Lower leg skin (tissue), 4 donors: ENCODE results near the gene ERC2. TPM values are rescaled to one million over a fixed set of nuclear protein-coding genes. Genes with fewer than 3 reads are reported as not detected.

Experiments used
- DNase-seq, 2 donors: peaks; one replicate each; pipeline ENCODE4 v3.0.0-alpha.2; 2019; ENCODE audit warnings: low spot score in 2 of 2
- H3K4me3 ChIP-seq: fragments of 200-600 bp; sonication (generic); 2 replicates; pipeline ENCODE4 v1.5.1; 2017; ENCODE audit warnings: mild to moderate bottlenecking, low read depth; ENCODE audit not compliant: poor library complexity, severe bottlenecking
- CTCF ChIP-seq, 3 donors: fragments of 450-650 bp; IDR thresholded peaks; one replicate each; pipeline ENCODE4 v1.5.1; 2016; ENCODE audit warnings: antibody characterized with exemption in 3 of 3, mild to moderate bottlenecking in 3 of 3, moderate library complexity in 2 of 3
- POLR2A ChIP-seq, 2 donors: fragments of 450-650 bp; IDR thresholded peaks; one replicate each; pipeline ENCODE4 v1.6.1; 2016 to 2017; ENCODE audit warnings: antibody characterized with exemption in 2 of 2, mild to moderate bottlenecking in 1 of 2, moderate library complexity in 1 of 2
- WGBS, 2 donors: methylation state at CpG; one replicate each; pipeline ENCODE4 v1.1.5; 2018; 5-methylcytosine and 5-hydroxymethylcytosine counted together
- intact Hi-C: fragments of 100-400 bp; cut with DNase I; formaldehyde crosslinking; loops from one replicate; pipeline ENCODE4 v1.15.0; 2023; ENCODE audit warnings: low total_unique reads
- total RNA-seq, 4 donors: library from RNA; depleted of rRNA; stranded (reverse); fragments of >200 nt; gene quantifications; one replicate each; pipeline ENCODE4 v1.1.0, GENCODE V29; 2016

ERC2 gene
- total RNA-seq, 4 donors from 2014 or later, result 0.23 to 1.3 (median 0.42) TPM; not detected in 1

- DNase-seq, result no peak
- intact Hi-C loops, result loop anchor here (5.0 kb wide), 1 partner anchor 240 kb away; no protein-coding TSS in a partner anchor
- TF ChIP-seq CTCF (IDR thresholded peaks at IDR 0.05) (no peak), POLR2A (IDR thresholded peaks at IDR 0.05) (no peak)
- no peak overlapping the region for H3K4me3 ChIP-seq
- WGBS, 2 donors, result 3% methylated on average over 36 to 37 of the region's 37 CpGs
Measured at GRCh38 chr3:55481744-55482495, 986.3 kb downstream of the ERC2 start.

- TF ChIP-seq POLR2A (IDR thresholded peaks at IDR 0.05) (no peak), CTCF (IDR thresholded peaks at IDR 0.05) (no peak)
- intact Hi-C loops, result loop anchor here (5.0 kb wide), 1 partner anchor 241 kb away; no protein-coding TSS in a partner anchor
- no peak for DNase-seq
- 3 to 4% methylated on average over 40 to 42 of the region's 42 CpGs for WGBS, 2 donors
- H3K4me3 ChIP-seq, result peak overlapping the region; percentile 17
Measured at GRCh38 chr3:55480911-55481743, 987.1 kb downstream of the ERC2 start.

GRCh38 chr3:55477306-55478303 is 990.7 kb downstream of the ERC2 start:
- no peak overlapping the region for H3K4me3 ChIP-seq
- no peak for TF ChIP-seq CTCF (IDR thresholded peaks at IDR 0.05)
- no peak for TF ChIP-seq POLR2A (IDR thresholded peaks at IDR 0.05)
- DNase-seq, result no peak
- intact Hi-C loops, result no loop called here
- 79 to 83% methylated on average over 9 of the region's 9 CpGs for WGBS, 2 donors

GRCh38 chr3:55476515-55476914 is 991.8 kb downstream of the ERC2 start:
- no peak for DNase-seq
- 74 to 86% methylated on average over 3 of the region's 3 CpGs for WGBS, 2 donors
- no peak overlapping the region for H3K4me3 ChIP-seq
- intact Hi-C loops, result no loop called here
- TF ChIP-seq CTCF (IDR thresholded peaks at IDR 0.05) (no peak), POLR2A (IDR thresholded peaks at IDR 0.05) (no peak)

- DNase-seq, result no peak
- TF ChIP-seq CTCF (IDR thresholded peaks at IDR 0.05) (no peak), POLR2A (IDR thresholded peaks at IDR 0.05) (no peak)
- intact Hi-C loops, result no loop called here
- no peak overlapping the region for H3K4me3 ChIP-seq
- WGBS, 2 donors, result 87 to 91% methylated on average over 25 to 44 of the region's 44 CpGs
Measured at GRCh38 chr3:55474213-55474632, 994.0 kb downstream of the ERC2 start.
